GM18517 (cell line): ENCODE measurements around the gene CEMP1.
"Not testable (repeated sequence)": the region's sequence is repeated elsewhere in the genome, so short reads cannot be mapped to it uniquely, and the experiment has no call there.

Experiments used
- ATAC-seq: cut with Tn5 transposase; IDR thresholded peaks from one replicate; pipeline ENCODE4 v1.9.1; 2021; ENCODE audit warnings: mild to moderate bottlenecking, moderate library complexity; ENCODE audit not compliant: unreplicated experiment

CEMP1 gene

GRCh38 chr16:2537451-2538379 is 6.5 kb upstream of the CEMP1 start, which contains the start of gene PDPK1:
Gene PDPK1, plus strand, starts transcription at chr16:2538021. Its CDS starts 92 bp downstream, at chr16:2538113.
- ATAC-seq, result peak; percentile 62

GRCh38 chr16:2535625-2536013 is 4.4 kb upstream of the CEMP1 start:
- ATAC-seq, result no peak

- not testable (repeated sequence) for ATAC-seq
Measured at GRCh38 chr16:2534335-2534734, 3.1 kb upstream of the CEMP1 start.

- no peak for ATAC-seq
Measured at GRCh38 chr16:2533912-2534311, 2.7 kb upstream of the CEMP1 start.

- ATAC-seq, result not testable (repeated sequence)
Measured at GRCh38 chr16:2533142-2533755, 2.0 kb upstream of the CEMP1 start.

- no peak for ATAC-seq
Measured at GRCh38 chr16:2532494-2533141, 1.4 kb upstream of the CEMP1 start.

- ATAC-seq, result peak; percentile 68
Measured at GRCh38 chr16:2531696-2532493, 687 bp upstream of the CEMP1 start.

- ATAC-seq, result no peak
Measured at GRCh38 chr16:2530629-2531318, 434 bp downstream of the CEMP1 start.

- no peak for ATAC-seq
Measured at GRCh38 chr16:2529961-2530628, 1.1 kb downstream of the CEMP1 start.

- no peak for ATAC-seq
Measured at GRCh38 chr16:2529061-2529931, 1.9 kb downstream of the CEMP1 start.

GRCh38 chr16:2528161-2529060 is 2.8 kb downstream of the CEMP1 start:
- ATAC-seq, result no peak

- no peak for ATAC-seq
Measured at GRCh38 chr16:2527784-2528100, 3.5 kb downstream of the CEMP1 start.

GRCh38 chr16:2527071-2527783 is 4.0 kb downstream of the CEMP1 start:
- no peak for ATAC-seq

- ATAC-seq, result no peak
Measured at GRCh38 chr16:2526135-2526534, 5.1 kb downstream of the CEMP1 start.

GRCh38 chr16:2524339-2524938 is 6.8 kb downstream of the CEMP1 start:
- no peak for ATAC-seq

GRCh38 chr16:2523801-2524231 is 7.4 kb downstream of the CEMP1 start:
- no peak for ATAC-seq
